NOMO-1 treated with DMSO at 0.1 percent for 48 hours (cell line): ENCODE results near the gene TINCR.
"Not testable (repeated sequence)": the region's sequence is repeated elsewhere in the genome, so short reads cannot be mapped to it uniquely, and the experiment has no call there.

Source experiments
- DNase-seq: peaks from one replicate; lab custom pipeline; 2025; ENCODE audit not compliant: unreplicated experiment; lab: John Stamatoyannopoulos, UW

The TINCR gene

DNA sequence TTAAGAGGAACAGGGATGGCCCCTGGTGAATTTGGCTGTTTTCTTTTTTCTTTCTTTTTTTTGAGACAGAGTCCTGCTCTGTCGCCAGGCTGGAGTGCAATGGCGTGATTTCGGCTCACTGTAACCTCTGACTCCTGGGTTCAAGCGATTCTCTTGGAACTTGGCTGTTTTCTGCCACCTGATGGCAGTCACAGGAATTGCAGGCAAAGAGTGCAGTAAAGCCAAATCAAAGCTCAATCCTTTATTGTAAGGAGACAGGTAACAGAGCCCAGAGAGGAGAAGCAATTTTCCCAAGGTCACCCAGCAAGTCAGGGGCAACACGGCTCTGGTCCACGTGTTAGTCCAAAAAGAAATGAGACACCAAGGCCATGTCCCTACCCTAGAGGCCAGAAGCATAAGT is 6.2 kb downstream of the TINCR start:
- DNase-seq = no peak

DNA sequence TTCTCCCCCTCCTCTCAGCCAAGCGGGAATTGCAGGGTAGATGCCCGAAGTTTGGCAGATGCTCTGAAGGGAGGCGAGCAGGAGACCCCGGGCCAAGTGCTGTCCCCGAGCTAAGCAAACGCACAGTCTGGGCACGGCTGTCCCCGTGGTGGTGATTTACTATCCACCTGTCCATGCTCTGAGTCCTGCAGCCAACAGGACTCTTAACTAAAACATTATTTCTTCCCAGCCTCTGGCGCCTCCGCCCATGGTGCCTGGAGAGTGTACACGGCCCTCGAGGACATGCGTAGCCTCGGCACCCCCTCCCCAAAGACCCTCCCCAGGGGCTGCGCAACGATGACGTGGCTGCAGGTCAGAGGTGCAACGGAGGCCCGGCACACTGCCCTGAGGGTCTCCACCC is 7.6 kb downstream of the TINCR start:
- DNase-seq = no peak

GRCh38 chr19:5559804-5560133 is 8.0 kb downstream of the TINCR start:
- DNase-seq = no peak

GRCh38 chr19:5558101-5558621 is 9.6 kb downstream of the TINCR start:
- DNase-seq = no peak

- no peak for DNase-seq
Observed at GRCh38 chr19:5557691-5558090, 10.1 kb downstream of the TINCR start.

- no peak for DNase-seq
Observed at GRCh38 chr19:5554828-5555227, 12.9 kb downstream of the TINCR start.

DNA sequence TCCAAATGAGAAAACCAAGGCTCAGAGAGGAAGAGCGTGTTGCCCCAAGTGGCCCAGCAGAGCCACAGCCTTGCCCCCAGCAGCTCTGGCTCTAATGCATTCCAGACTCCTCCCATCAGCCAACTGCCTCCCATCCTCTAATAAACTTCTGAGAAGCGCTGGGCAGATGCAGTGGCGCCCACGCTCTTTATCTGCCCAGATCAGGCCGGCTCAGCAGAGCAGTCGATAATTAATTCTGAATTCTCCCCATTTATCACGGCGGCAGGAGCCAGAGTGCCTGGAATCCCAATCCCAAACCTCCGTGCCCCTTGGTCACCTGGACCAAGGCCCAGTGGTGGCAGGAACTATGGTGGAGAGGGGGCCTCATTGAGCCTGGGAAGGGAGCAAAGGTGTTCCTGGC is 13.9 kb downstream of the TINCR start:
- DNase-seq = no peak

GRCh38 chr19:5547881-5548280 is 19.9 kb downstream of the TINCR start:
- DNase-seq = peak; percentile 13

- no peak for DNase-seq
Observed at GRCh38 chr19:5545984-5546383, 21.8 kb downstream of the TINCR start.

DNA sequence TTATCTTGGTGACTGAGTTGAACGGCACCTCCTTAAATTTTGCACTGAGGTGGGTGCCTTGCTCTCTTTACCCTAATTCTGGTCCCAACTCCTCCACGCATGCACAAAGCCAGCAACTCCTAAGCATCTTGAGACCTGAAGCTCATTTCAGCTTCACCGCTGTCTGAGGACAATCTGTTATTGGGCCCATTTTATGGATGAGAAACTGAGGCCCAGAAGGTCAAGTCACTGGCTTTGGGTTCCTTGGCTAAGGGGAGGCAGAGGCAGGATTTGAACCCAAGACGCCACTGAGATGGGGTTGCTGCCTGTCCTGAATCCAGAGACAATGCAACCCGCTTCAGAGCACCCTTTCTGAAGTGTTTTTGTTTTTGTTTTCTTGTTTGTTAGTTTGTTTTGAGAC is 22.7 kb downstream of the TINCR start:
- DNase-seq = no peak

GRCh38 chr19:5542665-5543064 is 25.1 kb downstream of the TINCR start:
- DNase-seq = no peak

DNA sequence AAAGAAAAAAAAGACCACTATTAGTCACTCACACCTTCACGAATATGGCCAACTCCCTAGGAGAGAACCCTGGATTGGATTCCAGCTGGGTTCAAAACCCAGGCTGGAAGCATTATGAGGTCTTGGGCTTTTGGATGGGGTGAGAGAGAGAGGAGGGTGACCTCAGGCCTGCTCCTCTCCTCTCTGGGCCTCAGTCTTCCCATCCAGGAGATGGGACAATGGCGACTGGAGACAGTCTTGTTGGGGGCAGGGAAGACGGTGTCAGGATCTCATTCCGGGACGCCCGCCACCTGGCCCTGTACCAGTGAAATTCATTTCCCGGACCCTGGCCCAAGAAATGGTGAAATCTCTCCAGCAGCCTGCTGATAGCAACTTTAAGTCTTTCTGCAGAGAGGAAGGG is 26.3 kb downstream of the TINCR start:
- no peak for DNase-seq

DNA sequence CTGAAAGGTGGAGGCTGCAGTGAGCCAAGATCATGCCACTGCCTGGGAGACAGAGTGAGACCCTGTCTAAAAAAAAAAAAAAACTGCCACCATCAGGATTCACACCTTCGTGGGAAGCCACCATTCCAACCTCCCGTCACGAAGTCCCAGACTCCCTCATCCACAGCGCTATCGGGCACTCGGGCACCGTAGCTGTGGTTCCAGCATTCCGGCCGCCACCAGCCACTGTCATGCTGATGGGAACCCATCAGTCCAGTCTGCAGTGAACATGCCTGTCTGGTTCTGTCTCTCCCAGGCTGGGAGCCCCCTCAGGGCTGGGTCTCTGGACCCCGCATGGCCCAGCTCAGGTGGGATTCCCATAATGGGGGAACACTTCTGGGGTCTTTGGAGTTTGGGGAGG is 27.5 kb downstream of the TINCR start:
- DNase-seq = no peak

- DNase-seq = no peak
Observed at GRCh38 chr19:5537870-5538269, 29.9 kb downstream of the TINCR start.

DNA sequence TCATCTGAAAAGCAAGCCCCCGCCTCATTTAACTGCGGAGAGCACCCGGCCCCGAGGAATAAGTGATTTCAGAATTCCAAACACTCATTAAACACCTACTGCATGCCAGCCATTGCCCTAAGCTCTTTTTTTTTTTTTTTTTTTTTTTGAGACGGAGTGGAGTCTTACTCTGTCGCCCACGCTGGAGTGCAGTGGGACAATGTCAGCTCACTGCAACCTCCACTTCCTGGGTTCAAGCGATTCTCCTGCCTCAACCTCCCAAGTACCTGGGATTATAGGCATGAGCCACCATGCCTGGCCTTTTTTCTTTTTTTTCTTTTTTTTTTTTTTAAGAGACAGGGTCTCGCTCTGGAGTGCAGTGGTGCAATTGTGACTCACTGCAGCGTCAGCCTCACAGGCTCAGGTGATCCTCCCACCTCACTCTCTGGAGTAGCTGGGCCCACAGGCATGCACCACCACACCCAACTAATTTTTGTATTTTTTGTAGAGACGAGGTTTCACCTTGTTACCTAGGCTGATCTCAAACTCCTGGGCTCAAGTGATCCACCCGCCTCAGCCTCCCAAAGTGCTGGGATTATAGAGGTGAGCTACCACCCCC is 30.7 kb downstream of the TINCR start:
- DNase-seq = not testable (repeated sequence)

DNA sequence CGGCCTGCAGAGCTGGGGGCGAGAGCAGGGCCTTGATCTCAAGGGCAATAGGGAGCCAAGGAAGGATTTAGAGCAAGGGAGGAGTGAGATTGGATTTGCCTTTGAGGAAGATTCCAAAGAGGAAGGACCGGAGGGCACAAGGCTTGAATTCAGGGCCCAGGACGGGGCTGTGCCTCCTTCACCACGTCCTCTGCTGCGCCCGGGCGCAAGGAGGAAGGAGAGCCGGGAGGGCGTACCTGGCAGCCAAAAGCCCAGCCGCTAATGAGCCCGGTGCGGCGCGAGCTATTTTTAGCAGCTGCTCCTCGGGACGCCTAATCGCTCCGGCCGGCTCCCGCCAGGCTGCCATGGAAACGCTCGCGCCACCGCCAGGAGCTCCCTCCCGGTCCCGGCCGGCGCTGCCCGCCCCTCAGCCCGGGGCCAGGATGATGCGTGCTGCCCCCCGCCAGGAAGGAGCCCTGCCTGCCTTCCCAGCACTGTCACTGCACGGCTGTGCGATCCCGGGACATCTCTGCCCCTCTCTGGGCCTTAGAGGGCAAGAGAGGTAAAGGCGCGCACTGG is 31.3 kb downstream of the TINCR start:
- DNase-seq = no peak

DNA sequence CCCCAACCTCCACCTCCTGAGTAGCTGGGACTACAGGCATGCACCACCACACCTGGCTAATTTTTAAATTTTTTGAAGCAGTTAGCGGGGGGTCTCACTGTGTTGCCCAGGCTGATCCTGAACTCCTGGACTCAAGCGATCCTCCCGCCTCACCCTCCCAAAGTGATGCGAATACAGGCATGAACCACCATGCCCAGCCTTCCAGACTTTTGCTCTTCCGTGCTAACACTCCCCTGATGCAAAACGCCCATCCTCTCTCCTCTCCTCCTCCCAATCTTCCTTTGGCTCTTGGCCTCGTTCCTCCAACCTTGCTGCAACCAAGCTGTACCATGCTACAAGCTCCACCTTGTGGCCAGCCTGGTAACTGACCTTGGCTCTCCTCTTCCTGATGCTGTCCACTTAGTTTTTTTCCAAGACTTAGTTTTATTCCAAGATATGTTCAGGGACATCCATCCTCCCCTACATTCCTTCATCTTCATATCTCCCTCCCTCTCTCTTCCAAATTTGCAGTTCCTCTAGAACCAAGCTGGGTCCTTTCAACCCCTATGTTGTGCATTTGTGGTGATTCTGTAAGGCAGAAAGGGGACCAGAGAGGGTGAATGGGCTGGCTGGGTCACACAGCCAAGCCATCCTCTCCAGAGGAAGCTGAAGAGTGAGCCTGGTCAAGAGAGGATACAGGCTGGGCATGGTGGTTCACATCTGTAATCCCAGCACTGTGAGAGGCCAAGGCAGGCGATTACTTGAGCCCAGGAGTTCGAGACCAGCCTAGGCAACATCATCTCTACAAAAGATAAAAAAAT is 32.8 kb downstream of the TINCR start:
- DNase-seq = no peak

GRCh38 chr19:5533257-5533656 is 34.5 kb downstream of the TINCR start:
- DNase-seq = no peak

- no peak for DNase-seq
Observed at GRCh38 chr19:5530701-5531100, 37.1 kb downstream of the TINCR start.

DNA sequence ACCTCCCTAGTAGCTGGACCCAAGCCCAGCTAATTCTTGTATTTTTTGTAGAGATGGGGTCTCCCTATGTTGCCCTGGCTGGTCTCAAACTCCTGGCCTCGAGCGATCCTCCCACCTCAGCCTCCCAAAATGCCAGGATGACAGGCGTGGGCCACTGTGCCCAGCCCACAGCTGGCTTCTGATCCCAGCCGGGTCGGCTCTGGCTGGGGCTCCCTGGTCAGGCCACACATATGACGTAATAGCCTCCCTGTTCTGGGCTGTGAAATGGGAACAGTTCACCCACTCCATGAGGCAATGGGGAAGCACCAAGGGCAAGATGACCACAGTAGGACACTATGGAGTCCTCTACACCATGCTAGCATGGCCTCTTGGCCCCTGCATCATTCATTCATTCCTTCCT is 41.1 kb downstream of the TINCR start:
- DNase-seq = no peak

DNA sequence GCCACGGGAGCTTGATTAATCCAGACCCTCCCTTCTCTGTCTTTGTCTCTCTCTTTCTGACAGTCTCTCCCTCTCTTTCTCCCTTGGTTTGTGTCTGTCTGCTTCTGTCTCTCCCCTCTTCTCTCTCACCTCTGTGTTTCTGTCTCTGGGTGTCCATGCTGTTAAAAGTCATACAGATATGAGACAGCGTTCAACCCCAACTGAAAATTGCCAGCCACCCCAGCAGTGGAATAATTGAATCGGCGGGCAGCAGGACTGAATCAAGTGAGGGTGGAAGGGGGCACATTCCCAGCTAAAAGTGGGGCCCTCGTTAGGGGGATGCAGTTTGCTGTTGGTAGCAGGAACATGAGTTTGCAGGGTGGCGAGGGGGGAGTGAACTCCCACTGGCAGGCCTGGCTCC is 43.7 kb downstream of the TINCR start:
- no peak for DNase-seq

GRCh38 chr19:5522106-5522505 is 45.6 kb downstream of the TINCR start:
- no peak for DNase-seq
